Inflammatory macrophage treated with lipopolysaccharide for 1 hour (primary cell): Measurements from ENCODE around the gene POLRMT.
A peak's percentile ranks its signal among the peaks of the same experiment; 100 is the strongest.

Source experiments
- DNase-seq, 2 donors: peaks; one replicate each; pipeline ENCODE4 v3.0.0-alpha.2; 2020 to 2022

The POLRMT gene

GRCh38 chr19:576768-577438 lies 56.4 kb downstream of the POLRMT start:
- no peak for DNase-seq

- no peak for DNase-seq
Observed at GRCh38 chr19:575527-576506, 57.5 kb downstream of the POLRMT start.

- no peak for DNase-seq
Observed at GRCh38 chr19:574658-575526, 58.4 kb downstream of the POLRMT start.

GRCh38 chr19:573519-573825 lies 59.9 kb downstream of the POLRMT start:
- DNase-seq = no peak

GRCh38 chr19:572743-573518 lies 60.4 kb downstream of the POLRMT start:
- DNase-seq = peak in 1 of 2 donors; percentile 39

- peak; percentile 96 to 99 for DNase-seq
Observed at GRCh38 chr19:572140-572742, 61.1 kb downstream of the POLRMT start, which contains the start of gene BSG. BSG (plus strand) TSS chr19:572596; CDS start chr19:572635, 39 bp downstream.

- no peak for DNase-seq
Observed at GRCh38 chr19:571566-571974, 61.8 kb downstream of the POLRMT start.

- peak; percentile 71 to 74 for DNase-seq
Observed at GRCh38 chr19:570937-571565, 62.3 kb downstream of the POLRMT start.

GRCh38 chr19:570251-570686 lies 63.1 kb downstream of the POLRMT start:
- DNase-seq = no peak

- no peak for DNase-seq
Observed at GRCh38 chr19:567296-567900, 65.9 kb downstream of the POLRMT start.
